Liver (tissue), 9 donors: Measurements from ENCODE around the gene LMAN2. TPM values are rescaled to one million over a fixed set of nuclear protein-coding genes. Genes with fewer than 3 reads are reported as not detected.
A peak's percentile ranks its signal among the peaks of the same experiment; 100 is the strongest.

Experiments used
- DNase-seq: peaks from one replicate; pipeline ENCODE4 v3.0.0-alpha.2; 2017; ENCODE audit warnings: low spot score
- H3K27ac ChIP-seq, 2 donors: one replicate each; pipeline ENCODE4 v1.7.0; 2013; ENCODE audit warnings: inconsistent platforms in 2 of 2, low read length in 2 of 2, control low read depth in 1 of 2, low read depth in 1 of 2, mild to moderate bottlenecking in 1 of 2
- H3K27me3 ChIP-seq, 4 donors: one replicate each; pipeline versions ENCODE4 v1.6.1 to v1.7.0; 2013; ENCODE audit warnings: low read length in 3 of 4, inconsistent platforms in 1 of 4, mild to moderate bottlenecking in 1 of 4, moderate library complexity in 1 of 4; ENCODE audit not compliant: control insufficient read depth in 4 of 4, insufficient read depth in 4 of 4
- H3K36me3 ChIP-seq, 4 donors: one replicate each; pipeline versions ENCODE4 v1.6.1 to v1.7.0; 2013; ENCODE audit warnings: low read length in 3 of 4, mild to moderate bottlenecking in 3 of 4, low read depth in 1 of 4, moderate library complexity in 1 of 4; ENCODE audit not compliant: control insufficient read depth in 4 of 4, insufficient read depth in 3 of 4
- H3K4me1 ChIP-seq, 4 donors: one replicate each; pipeline versions ENCODE4 v1.6.1 to v1.7.0; 2013; ENCODE audit warnings: low read length in 3 of 4, mild to moderate bottlenecking in 3 of 4, moderate library complexity in 1 of 4; ENCODE audit not compliant: control insufficient read depth in 4 of 4, insufficient read depth in 4 of 4
- H3K4me3 ChIP-seq, 3 donors: one replicate each; pipeline versions ENCODE4 v1.6.1 to v1.7.0; 2013; ENCODE audit warnings: low read length in 3 of 3, control low read depth in 1 of 3, low read depth in 1 of 3, mild to moderate bottlenecking in 1 of 3
- H3K9ac ChIP-seq, 2 donors: one replicate each; pipeline ENCODE4 v1.7.0; 2013; ENCODE audit warnings: low read length in 2 of 2, mild to moderate bottlenecking in 2 of 2, moderate library complexity in 2 of 2, control low read depth in 1 of 2, low read depth in 1 of 2
- H3K9me3 ChIP-seq, 4 donors: one replicate each; pipeline versions ENCODE4 v1.6.1 to v1.7.0; 2013; ENCODE audit warnings: low read length in 3 of 4; ENCODE audit not compliant: control insufficient read depth in 4 of 4
- ATF3 ChIP-seq: IDR thresholded peaks from 2 replicates; pipeline ENCODE4 v1.6.1; 2016; ENCODE audit warnings: antibody characterized with exemption
- EGR1 ChIP-seq, 2 donors: IDR thresholded peaks; 2 replicates each; pipeline ENCODE4 v1.6.1; 2016 to 2018; ENCODE audit warnings: antibody characterized with exemption in 2 of 2, low read depth in 2 of 2
- FOXA1 ChIP-seq: IDR thresholded peaks from 2 replicates; pipeline ENCODE4 v1.6.1; 2016; ENCODE audit warnings: antibody characterized with exemption
- FOXA2 ChIP-seq: IDR thresholded peaks from 2 replicates; pipeline ENCODE4 v1.6.1; 2016; ENCODE audit warnings: antibody characterized with exemption
- GABPA ChIP-seq, 2 donors: IDR thresholded peaks in 1 of 2; conservative IDR thresholded peaks in 1 of 2; 2 replicates each; pipeline ENCODE4 v1.6.1; 2016; ENCODE audit warnings: antibody characterized with exemption in 2 of 2, mild to moderate bottlenecking in 1 of 2, moderate library complexity in 1 of 2
- HNF4A ChIP-seq, 2 donors: conservative IDR thresholded peaks; 2 replicates each; pipeline ENCODE4 v1.6.1; 2016; ENCODE audit warnings: antibody characterized with exemption in 2 of 2, mild to moderate bottlenecking in 2 of 2
- HNF4G ChIP-seq: IDR thresholded peaks from 2 replicates; pipeline ENCODE4 v1.6.1; 2016; ENCODE audit warnings: antibody characterized with exemption
- JUND ChIP-seq, 2 donors: IDR thresholded peaks; 2 replicates each; pipeline ENCODE4 v1.6.1; 2016; ENCODE audit warnings: antibody characterized with exemption in 2 of 2
- MAX ChIP-seq: IDR thresholded peaks from 2 replicates; pipeline ENCODE4 v1.6.1; 2016; ENCODE audit warnings: antibody characterized with exemption
- NR2F2 ChIP-seq: IDR thresholded peaks from 2 replicates; pipeline ENCODE4 v1.6.1; 2016; ENCODE audit warnings: antibody characterized with exemption
- RAD21 ChIP-seq, 2 donors: IDR thresholded peaks; 2 replicates each; pipeline ENCODE4 v1.6.1; 2016; ENCODE audit warnings: antibody characterized with exemption in 2 of 2, mild to moderate bottlenecking in 2 of 2
- REST ChIP-seq: IDR thresholded peaks from 2 replicates; pipeline ENCODE4 v1.6.1; 2016; ENCODE audit warnings: antibody characterized with exemption, mild to moderate bottlenecking
- RXRA ChIP-seq, 2 donors: IDR thresholded peaks; 2 replicates each; pipeline ENCODE4 v1.6.1; 2017 to 2018; ENCODE audit warnings: antibody characterized with exemption in 2 of 2, mild to moderate bottlenecking in 1 of 2
- SP1 ChIP-seq: IDR thresholded peaks from 2 replicates; pipeline ENCODE4 v1.6.1; 2018; ENCODE audit warnings: antibody characterized with exemption, mild to moderate bottlenecking
- TAF1 ChIP-seq: conservative IDR thresholded peaks from 2 replicates; pipeline ENCODE4 v1.6.1; 2016; ENCODE audit warnings: antibody characterized with exemption, mild to moderate bottlenecking
- YY1 ChIP-seq: IDR thresholded peaks from 2 replicates; pipeline ENCODE4 v1.6.1; 2016; ENCODE audit warnings: antibody characterized with exemption, mild to moderate bottlenecking
- ZBTB33 ChIP-seq: IDR thresholded peaks from 2 replicates; pipeline ENCODE4 v1.6.1; 2016; ENCODE audit warnings: antibody characterized with exemption
- whole genome bisulfite sequencing: extraction: QIAGEN DNeasy Blood & Tissue Kit; methylation state at CpG from one replicate; pipeline ENCODE4 v1.1.7; 2013; 5-methylcytosine and 5-hydroxymethylcytosine counted together
- polyA plus RNA-seq, 2 donors: library from polyadenylated mRNA; stranded (reverse) in 1 of 2; unstranded in 1 of 2; fragments of 200-250 nt in 1 of 2; fragments of >200 nt in 1 of 2; fragmentation: Nextera tagmentation in 1 of 2; extraction: Ambion mirVana in 1 of 2; gene quantifications; one replicate each; pipeline versions ENCODE4 v1.2.1 to v1.2.3, GENCODE V29; 2013 to 2015
- total RNA-seq, 2 donors: library from RNA; depleted of rRNA; stranded (reverse); fragments of >200 nt; gene quantifications; one replicate each; pipeline ENCODE4 v1.2.3, GENCODE V29; 2014
- TF ChIP-seq, protein P1 (sequence below): fragments of 150-350 bp; IDR thresholded peaks from 2 replicates; pipeline ENCODE4 v1.5.1; 2017; ENCODE audit warnings: improper control_type of control experiment, low read depth, low read length; ENCODE audit not compliant: missing input control
- donor health status: healthy.
- donor health status: healthy.
- donor health status: healthy.
- donor health status: healthy.
- donor health status: healthy.

The LMAN2 gene
- total and polyA plus RNA-seq, 4 donors: 243 to 478 (median 364) TPM

DNA sequence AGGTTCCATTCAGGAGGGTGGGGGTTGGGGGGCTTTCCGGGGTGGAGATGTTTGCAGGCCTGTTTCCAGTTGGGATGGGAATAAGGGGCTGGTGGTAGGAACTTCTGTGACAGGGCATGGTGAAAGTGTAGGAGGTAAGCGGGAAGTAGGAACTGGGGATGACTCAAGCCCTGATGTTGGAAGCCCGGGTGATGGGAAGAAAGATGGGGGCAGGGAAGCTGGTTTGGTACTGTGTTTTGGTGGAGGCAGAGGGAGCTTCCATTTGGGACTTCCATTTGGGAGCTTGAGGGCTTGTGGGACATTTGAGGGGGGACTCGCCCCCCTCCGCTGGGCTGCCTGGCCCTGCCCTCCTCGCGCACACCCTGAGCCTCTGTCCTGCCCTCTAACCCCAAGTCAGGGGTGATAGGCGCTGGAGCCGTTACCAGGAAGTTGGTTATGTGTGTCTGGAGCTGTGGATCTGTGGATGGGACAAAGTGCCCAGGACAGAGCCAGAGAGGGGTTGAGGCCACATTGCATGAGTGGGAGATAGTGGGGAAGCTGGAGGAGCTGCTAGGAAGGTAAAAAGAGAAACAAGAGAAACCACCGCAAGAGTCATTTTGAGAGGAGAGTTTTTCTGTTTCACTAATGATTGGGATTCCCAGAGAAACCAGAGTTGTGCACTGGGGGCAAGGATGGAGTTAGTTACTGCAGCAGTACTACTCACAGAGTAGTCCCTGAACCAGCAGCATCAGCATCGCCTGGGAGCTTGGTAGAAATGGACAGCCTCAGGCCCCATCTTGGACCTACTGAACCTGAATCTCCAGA, 12.9 kb upstream of the LMAN2 start:
- peak; percentile 31 for DNase-seq
- WGBS: 81% methylated on average over 11 of the region's 11 CpGs
- H3K4me3 ChIP-seq: no peak overlapping the region
- peak overlapping the region in 1 of 2 donors; percentile 1 for H3K27ac ChIP-seq
- no peaks in the 10 kb centered on the region for H3K36me3 ChIP-seq
- H3K27me3 ChIP-seq: no peaks in the 10 kb centered on the region
- TF ChIP-seq, protein P1, sequence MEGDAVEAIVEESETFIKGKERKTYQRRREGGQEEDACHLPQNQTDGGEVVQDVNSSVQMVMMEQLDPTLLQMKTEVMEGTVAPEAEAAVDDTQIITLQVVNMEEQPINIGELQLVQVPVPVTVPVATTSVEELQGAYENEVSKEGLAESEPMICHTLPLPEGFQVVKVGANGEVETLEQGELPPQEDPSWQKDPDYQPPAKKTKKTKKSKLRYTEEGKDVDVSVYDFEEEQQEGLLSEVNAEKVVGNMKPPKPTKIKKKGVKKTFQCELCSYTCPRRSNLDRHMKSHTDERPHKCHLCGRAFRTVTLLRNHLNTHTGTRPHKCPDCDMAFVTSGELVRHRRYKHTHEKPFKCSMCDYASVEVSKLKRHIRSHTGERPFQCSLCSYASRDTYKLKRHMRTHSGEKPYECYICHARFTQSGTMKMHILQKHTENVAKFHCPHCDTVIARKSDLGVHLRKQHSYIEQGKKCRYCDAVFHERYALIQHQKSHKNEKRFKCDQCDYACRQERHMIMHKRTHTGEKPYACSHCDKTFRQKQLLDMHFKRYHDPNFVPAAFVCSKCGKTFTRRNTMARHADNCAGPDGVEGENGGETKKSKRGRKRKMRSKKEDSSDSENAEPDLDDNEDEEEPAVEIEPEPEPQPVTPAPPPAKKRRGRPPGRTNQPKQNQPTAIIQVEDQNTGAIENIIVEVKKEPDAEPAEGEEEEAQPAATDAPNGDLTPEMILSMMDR: no peak
- TF ChIP-seq JUND (IDR thresholded peaks at IDR 0.05): no peak
- TF ChIP-seq GABPA (IDR thresholded peaks at IDR 0.05 in 1 of 2, conservative IDR thresholded peaks at IDR 0.05 in 1 of 2): no peak
- TF ChIP-seq FOXA1: no peak
- no peak for TF ChIP-seq HNF4A (conservative IDR thresholded peaks at IDR 0.05)
- no peak for TF ChIP-seq RAD21 (IDR thresholded peaks at IDR 0.05)
- TF ChIP-seq ATF3: no peak
- no peak for TF ChIP-seq NR2F2
- TF ChIP-seq MAX: no peak
- no peaks in the 10 kb centered on the region for H3K9me3 ChIP-seq
- H3K4me1 ChIP-seq: peaks cover 26 to 73% (median 64%) of the 10 kb centered on the region in 4 donors
- H3K9ac ChIP-seq: no peak overlapping the region

- H3K4me1 ChIP-seq: peaks cover 28 to 73% (median 65%) of the 10 kb centered on the region in 4 donors
- TF ChIP-seq HNF4G (no peak), NR2F2 (no peak), RAD21 (IDR thresholded peaks at IDR 0.05) (no peak), FOXA2 (no peak), FOXA1 (no peak), YY1 (no peak), REST (no peak), GABPA (IDR thresholded peaks at IDR 0.05 in 1 of 2, conservative IDR thresholded peaks at IDR 0.05 in 1 of 2) (no peak), HNF4A (conservative IDR thresholded peaks at IDR 0.05) (no peak), TAF1 (no peak), JUND (IDR thresholded peaks at IDR 0.05) (no peak), EGR1 (IDR thresholded peaks at IDR 0.05; ENCODE audit: low read depth in 2 of 2) (no peak), ATF3 (no peak), SP1 (no peak), ZBTB33 (no peak), RXRA (IDR thresholded peaks at IDR 0.05) (no peak)
- TF ChIP-seq, protein P1: no peak
- WGBS: 46% methylated on average over 10 of the region's 10 CpGs
- H3K27ac ChIP-seq: peak overlapping the region; percentile 16 to 78
- peak overlapping the region in 2 of 3 donors; percentile 24 to 50 for H3K4me3 ChIP-seq
- DNase-seq: no peak
- H3K9ac ChIP-seq: no peak overlapping the region
- H3K9me3 ChIP-seq: no peaks in the 10 kb centered on the region
- no peaks in the 10 kb centered on the region for H3K27me3 ChIP-seq
- no peaks in the 10 kb centered on the region for H3K36me3 ChIP-seq
Measured at GRCh38 chr5:177363565-177363964, 12.1 kb upstream of the LMAN2 start.
